Activated CD4-positive, alpha-beta T cell treated with anti-CD3 and anti-CD28 coated beads, Interleukin-2, amount 10 ng/mL, durations not matched to agents 7 days and 5 days (primary cell): ENCODE measurements around the gene SETD4. TPM values are rescaled to one million over a fixed set of nuclear protein-coding genes. Genes with fewer than 3 reads are reported as not detected.
A peak's percentile ranks its signal among the peaks of the same experiment; 100 is the strongest.
"Not testable (repeated sequence)": the region's sequence is repeated elsewhere in the genome, so short reads cannot be mapped to it uniquely, and the experiment has no call there.

Experiments used
- CTCF ChIA-PET: fragments of 350-600 bp; sonication (Branson Sonifier 250); formaldehyde crosslinking; loops from one replicate; lab custom pipeline; 2021; ENCODE audit warnings: antibody characterized with exemption; lab: Charles Lee
- POLR2A ChIA-PET: fragments of 350-600 bp; sonication (Branson Sonifier 250); formaldehyde crosslinking; loops from one replicate; lab custom pipeline; 2021; ENCODE audit warnings: antibody characterized with exemption; lab: Charles Lee
- DNase-seq: peaks from one replicate; pipeline ENCODE4 v3.0.0-alpha.2; 2020
- H3K27ac Mint-ChIP-seq: one replicate; pipeline ENCODE4 v1.8.0; 2021; ENCODE audit warnings: mild to moderate bottlenecking, moderate library complexity, mixed read lengths
- H3K27me3 Mint-ChIP-seq: one replicate; pipeline ENCODE4 v1.8.0; 2021; ENCODE audit warnings: mixed read lengths
- H3K36me3 Mint-ChIP-seq: one replicate; pipeline ENCODE4 v1.8.0; 2021; ENCODE audit warnings: low read depth, mixed read lengths
- H3K4me1 Mint-ChIP-seq: one replicate; pipeline ENCODE4 v1.8.0; 2021; ENCODE audit warnings: mixed read lengths
- H3K4me3 Mint-ChIP-seq: one replicate; pipeline ENCODE4 v1.8.0; 2021; ENCODE audit warnings: mild to moderate bottlenecking, moderate library complexity, mixed read lengths
- H3K9me3 Mint-ChIP-seq: one replicate; pipeline ENCODE4 v1.8.0; 2021; ENCODE audit warnings: mixed read lengths
- total RNA-seq, 2 experiments: library from RNA; stranded (reverse); gene quantifications; one replicate each; pipeline ENCODE4 v1.2.3, GENCODE V29; 2021

Gene SETD4
- 10 to 100 TPM; 15.7 to 19.4 TPM for total RNA-seq

GRCh38 chr21:36060159-36060921 lies at the start of gene SETD4:
Gene SETD4 (minus strand): TSS chr21:36060526. CDS start chr21:36058888, 1,638 bp downstream.
- Mint-ChIP-seq H3K4me1 (peaks cover 36% of the 10 kb centered on the region), H3K4me3 (peak within 1 kb of the TSS; percentile 83), H3K27me3 (no peaks in the 10 kb centered on the region), H3K9me3 (no peaks in the 10 kb centered on the region), H3K36me3 (peaks cover 32% of the 10 kb centered on the region), H3K27ac (peak within 1 kb of the TSS; percentile 92)
- peak; percentile 94 for DNase-seq
- ChIA-PET POLR2A (interaction anchor here (0.6 to 0.8 kb wide), 2 partner anchors 10 to 61 kb away, joined by 3 to 4 read pairs; partner anchors contain the start of gene CBR1), CTCF (interaction anchor here (0.6 to 1.2 kb wide), 6 partner anchors 9 to 240 kb away, joined by 3 to 6 read pairs (median 4); partner anchors contain the start of gene CBR1)

- H3K27ac Mint-ChIP-seq, result no peak overlapping the region
Measured at GRCh38 chr21:36109868-36110267, 49.5 kb upstream of the SETD4 start.

DNA sequence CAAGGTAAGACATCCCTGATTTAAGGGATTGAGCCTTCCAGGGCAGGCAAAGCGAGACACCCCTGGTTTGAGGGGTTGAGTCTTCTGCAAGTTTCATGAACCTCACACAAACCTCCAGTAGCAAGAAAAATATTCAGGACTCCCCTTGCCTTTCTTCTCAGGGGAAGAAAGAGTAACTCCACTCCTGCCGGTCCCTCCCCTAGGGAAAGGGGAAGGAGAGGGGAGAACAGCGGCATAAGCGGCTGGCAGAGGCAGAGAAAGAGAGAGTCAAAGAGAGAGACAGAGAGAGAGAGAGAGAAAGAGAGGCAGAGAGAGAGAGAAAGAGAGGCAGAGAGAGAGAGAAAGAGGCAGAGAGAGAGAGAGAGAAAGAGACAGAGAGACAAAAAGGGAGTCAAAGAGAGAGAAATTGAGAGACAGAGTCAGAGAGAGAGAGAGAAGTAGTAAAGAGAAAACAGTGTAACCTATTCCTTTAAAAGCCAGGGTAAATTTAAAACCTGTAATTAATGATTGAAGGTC lies 45.1 kb upstream of the SETD4 start:
- peaks cover 54% of the 10 kb centered on the region for H3K27me3 Mint-ChIP-seq
- DNase-seq, result no peak
- no peak overlapping the region for H3K27ac Mint-ChIP-seq
- POLR2A ChIA-PET, result no interaction called here
- H3K9me3 Mint-ChIP-seq, result peaks cover 3% of the 10 kb centered on the region
- peaks cover 10% of the 10 kb centered on the region for H3K4me1 Mint-ChIP-seq
- CTCF ChIA-PET, result no interaction called here
- peaks cover 4% of the 10 kb centered on the region for H3K36me3 Mint-ChIP-seq
- no peak overlapping the region for H3K4me3 Mint-ChIP-seq

More at GRCh38 chr21:36109868-36110267, 49.5 kb upstream of the SETD4 start:
- ChIA-PET POLR2A (no interaction called here), CTCF (no interaction called here)
- no peak for DNase-seq
- Mint-ChIP-seq H3K4me3 (no peak overlapping the region), H3K36me3 (no peaks in the 10 kb centered on the region), H3K9me3 (no peaks in the 10 kb centered on the region), H3K4me1 (peaks cover 30% of the 10 kb centered on the region), H3K27me3 (peaks cover 40% of the 10 kb centered on the region)

GRCh38 chr21:36104317-36105300 lies 44.3 kb upstream of the SETD4 start:
- peaks cover 3% of the 10 kb centered on the region for H3K9me3 Mint-ChIP-seq
- peaks cover 10% of the 10 kb centered on the region for H3K4me1 Mint-ChIP-seq
- H3K27me3 Mint-ChIP-seq, result peaks cover 51% of the 10 kb centered on the region
- ChIA-PET CTCF (no interaction called here), POLR2A (no interaction called here)
- H3K4me3 Mint-ChIP-seq, result peak overlapping the region; percentile 9
- H3K27ac Mint-ChIP-seq, result no peak overlapping the region
- DNase-seq, result peak; percentile 42
- peaks cover 4% of the 10 kb centered on the region for H3K36me3 Mint-ChIP-seq

DNA sequence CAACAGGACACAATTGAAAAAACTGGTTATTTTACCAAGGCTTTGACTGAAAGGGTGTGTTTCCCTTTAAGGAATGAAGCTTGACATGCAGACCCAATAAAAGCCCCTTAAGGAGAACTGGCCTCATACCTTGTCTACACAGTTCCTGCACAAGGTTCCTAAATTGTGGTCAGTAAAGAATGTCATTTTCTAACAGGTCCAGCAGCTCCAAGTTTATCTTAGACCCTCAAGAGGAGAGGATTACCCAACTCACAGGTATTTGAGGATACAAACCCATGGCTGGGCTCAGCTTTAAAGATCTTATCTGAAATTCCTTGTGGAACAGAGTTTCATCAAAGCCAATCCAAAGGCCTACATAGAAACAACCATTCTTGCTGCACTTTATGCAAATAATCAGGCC lies 43.1 kb upstream of the SETD4 start:
- DNase-seq, result no peak
- Mint-ChIP-seq H3K4me1 (peaks cover 10% of the 10 kb centered on the region), H3K4me3 (no peak overlapping the region), H3K9me3 (peaks cover 3% of the 10 kb centered on the region), H3K27ac (no peak overlapping the region), H3K27me3 (peaks cover 45% of the 10 kb centered on the region), H3K36me3 (peaks cover 4% of the 10 kb centered on the region)
- CTCF ChIA-PET, result no interaction called here
- POLR2A ChIA-PET, result no interaction called here

- Mint-ChIP-seq H3K36me3 (peaks cover 4% of the 10 kb centered on the region), H3K4me3 (no peak overlapping the region), H3K9me3 (peaks cover 3% of the 10 kb centered on the region), H3K4me1 (peaks cover 10% of the 10 kb centered on the region), H3K27ac (no peak overlapping the region), H3K27me3 (peaks cover 26% of the 10 kb centered on the region)
- no peak for DNase-seq
- ChIA-PET CTCF (interaction anchor here (1.3 to 1.4 kb wide), 2 partner anchors 11 to 1355 kb away, joined by 3 read pairs; no protein-coding TSS in a partner anchor), POLR2A (no interaction called here)
Measured at GRCh38 chr21:36100971-36101641, 40.8 kb upstream of the SETD4 start.

DNA sequence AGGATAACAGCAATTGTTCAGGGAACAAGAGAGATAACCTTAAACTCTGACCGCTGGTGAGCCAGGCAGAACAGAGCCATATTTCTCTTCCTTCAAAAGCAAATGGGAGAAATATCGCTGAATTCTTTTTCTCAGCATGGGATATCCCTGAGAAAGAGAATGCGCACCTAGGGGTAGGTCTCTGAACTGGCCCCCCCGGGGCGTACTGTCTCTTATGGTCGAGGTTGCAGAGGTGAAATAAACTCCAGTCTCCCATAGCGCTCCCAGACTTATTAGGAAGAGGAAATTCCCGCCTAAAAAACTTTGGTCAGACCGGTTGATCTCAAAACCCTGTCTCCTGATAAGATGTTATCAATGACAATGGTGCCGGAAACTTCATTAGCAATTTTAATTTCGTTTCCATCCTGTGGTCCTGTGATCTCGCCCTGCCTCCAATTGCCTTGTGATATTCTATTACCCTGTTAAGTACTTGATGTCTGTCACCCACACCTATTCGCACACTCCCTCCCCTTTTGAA lies 39.4 kb upstream of the SETD4 start:
- H3K9me3 Mint-ChIP-seq, POLR2A ChIA-PET, H3K4me1 Mint-ChIP-seq, H3K27ac Mint-ChIP-seq, H3K36me3 Mint-ChIP-seq, DNase-seq, H3K4me3 Mint-ChIP-seq: not testable (repeated sequence)
- H3K27me3 Mint-ChIP-seq, result peaks cover 15% of the 10 kb centered on the region
- CTCF ChIA-PET, result interaction anchor here (0.6 kb wide), 1 partner anchor 25 kb away, joined by 3 read pairs; no protein-coding TSS in a partner anchor

GRCh38 chr21:36099000-36099399 lies 38.7 kb upstream of the SETD4 start:
- ChIA-PET CTCF (no interaction called here), POLR2A (no interaction called here)
- no peaks in the 10 kb centered on the region for H3K4me1 Mint-ChIP-seq
- no peak overlapping the region for H3K27ac Mint-ChIP-seq
- H3K9me3 Mint-ChIP-seq, result peaks cover 5% of the 10 kb centered on the region
- no peak overlapping the region for H3K4me3 Mint-ChIP-seq
- no peak for DNase-seq
- H3K27me3 Mint-ChIP-seq, result peaks cover 9% of the 10 kb centered on the region
- peaks cover 2% of the 10 kb centered on the region for H3K36me3 Mint-ChIP-seq

DNA sequence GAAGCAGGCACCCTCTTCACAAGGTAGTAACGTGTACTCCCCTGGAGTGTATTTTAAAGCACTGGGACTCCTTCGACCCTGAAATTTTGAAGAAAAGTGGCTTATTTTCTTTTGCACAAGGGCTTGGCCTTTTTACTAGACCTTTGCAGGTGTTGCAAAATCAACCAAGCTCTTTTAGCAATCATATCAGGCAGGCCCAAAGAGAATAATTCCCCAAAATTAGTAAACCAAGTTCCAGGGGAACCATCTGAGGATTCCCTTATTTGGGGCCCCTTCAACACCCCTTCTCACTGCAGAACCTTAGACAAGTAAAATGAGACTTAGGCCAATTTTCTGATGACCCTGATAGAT lies 37.8 kb upstream of the SETD4 start:
- Mint-ChIP-seq H3K4me1 (no peaks in the 10 kb centered on the region), H3K4me3 (no peak overlapping the region), H3K36me3 (peaks cover 9% of the 10 kb centered on the region), H3K9me3 (peaks cover 11% of the 10 kb centered on the region), H3K27me3 (peaks cover 9% of the 10 kb centered on the region), H3K27ac (no peak overlapping the region)
- CTCF ChIA-PET, result no interaction called here
- no peak for DNase-seq
- POLR2A ChIA-PET, result no interaction called here

DNA sequence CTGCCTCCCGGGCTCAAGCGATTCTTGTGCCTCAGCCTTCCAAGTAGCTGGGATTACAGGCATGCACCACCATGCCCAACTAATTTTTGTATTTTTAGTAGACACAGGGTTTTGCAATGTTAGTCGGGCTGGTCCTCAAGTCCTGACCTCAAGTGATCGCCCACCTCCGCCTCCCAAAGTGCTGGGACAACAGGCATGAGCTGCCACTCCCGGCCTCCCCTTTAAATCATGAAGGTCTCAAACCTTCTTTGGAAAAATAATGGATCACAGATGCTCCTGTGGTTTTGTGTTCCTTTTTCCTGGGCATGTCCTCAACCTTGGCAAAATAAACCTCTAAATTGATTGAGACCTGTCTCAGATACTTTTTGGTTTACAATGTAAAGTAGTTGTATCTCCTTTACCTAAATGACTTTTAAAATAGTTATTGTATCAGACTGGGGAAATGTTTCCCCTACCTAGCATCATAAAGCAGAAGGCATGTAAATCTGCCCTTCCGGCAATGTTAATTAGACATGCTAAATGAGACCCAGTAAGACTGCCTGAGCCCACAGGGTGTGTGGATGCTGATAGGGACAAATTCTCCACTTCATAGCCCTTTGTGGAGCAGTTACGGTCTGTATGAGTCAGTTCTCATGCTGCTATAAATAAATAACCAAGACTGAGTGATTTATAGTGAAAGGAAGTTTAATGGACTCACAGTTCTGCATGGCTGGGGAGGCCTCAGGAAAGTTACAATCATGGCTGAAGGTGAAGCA lies 37.3 kb upstream of the SETD4 start:
- Mint-ChIP-seq H3K4me3 (no peak overlapping the region), H3K27me3 (peaks cover 9% of the 10 kb centered on the region), H3K9me3 (peaks cover 15% of the 10 kb centered on the region), H3K4me1 (no peaks in the 10 kb centered on the region), H3K27ac (no peak overlapping the region), H3K36me3 (peaks cover 9% of the 10 kb centered on the region)
- POLR2A ChIA-PET, result no interaction called here
- DNase-seq, result no peak
- CTCF ChIA-PET, result interaction anchor here (0.7 to 1.6 kb wide), 2 partner anchors 10 to 20 kb away, joined by 3 to 4 read pairs; no protein-coding TSS in a partner anchor

DNA sequence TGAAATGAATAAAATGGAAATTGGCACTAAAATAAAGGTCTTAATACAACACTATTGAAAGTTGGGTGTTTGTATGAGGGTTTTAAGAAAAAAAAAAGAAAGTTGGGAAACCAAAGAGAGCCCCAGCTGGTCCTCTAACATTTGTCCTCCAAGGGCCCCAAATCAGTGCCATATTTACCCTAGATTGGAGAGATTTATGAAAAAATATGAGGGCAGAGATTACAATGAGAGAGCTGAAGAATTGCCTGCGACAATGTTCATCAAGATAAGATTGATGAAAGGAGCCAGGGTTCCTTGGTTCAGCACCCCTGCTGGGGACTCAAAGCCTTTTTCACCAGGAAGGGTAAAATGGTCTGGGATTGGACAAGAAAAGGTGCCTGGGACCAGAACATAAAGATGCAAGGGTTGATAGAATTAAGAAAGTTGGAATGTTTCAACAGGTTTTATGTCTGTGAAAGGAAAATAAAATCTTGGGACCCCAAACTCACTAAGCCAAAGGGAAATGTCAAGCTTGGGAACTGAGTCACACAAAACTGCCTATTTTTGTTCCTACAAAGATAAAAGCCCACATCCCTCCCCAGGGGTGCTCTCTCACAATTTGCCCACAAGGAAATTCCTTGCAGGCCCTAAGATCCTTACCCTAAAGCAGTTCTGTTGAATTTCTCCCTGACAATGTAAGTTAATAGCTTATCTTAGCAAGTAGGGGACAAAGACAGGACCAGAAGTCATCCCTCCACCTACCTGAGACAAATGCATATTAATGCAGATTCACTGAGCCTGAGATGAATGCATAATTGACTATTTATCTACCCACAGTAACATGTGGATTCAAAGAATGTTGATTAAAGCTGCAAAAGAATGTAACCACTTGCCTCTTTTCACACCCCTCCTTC lies 36.3 kb upstream of the SETD4 start:
- Mint-ChIP-seq H3K4me3 (no peak overlapping the region), H3K36me3 (peaks cover 9% of the 10 kb centered on the region)
- POLR2A ChIA-PET, result no interaction called here

More for the DNA sequence above, 36.3 kb upstream of the SETD4 start:
- DNase-seq, result no peak
- no peaks in the 10 kb centered on the region for H3K4me1 Mint-ChIP-seq
- CTCF ChIA-PET, result interaction anchor here (0.6 to 1.6 kb wide), 4 partner anchors 9 to 277 kb away, joined by 3 to 5 read pairs (median 4); no protein-coding TSS in a partner anchor
- no peak overlapping the region for H3K27ac Mint-ChIP-seq
- H3K27me3 Mint-ChIP-seq, result peaks cover 7% of the 10 kb centered on the region
- peaks cover 15% of the 10 kb centered on the region for H3K9me3 Mint-ChIP-seq
